ENCODE results near the gene PML. TPM values are rescaled to one million over a fixed set of nuclear protein-coding genes. Genes with fewer than 3 reads are reported as not detected.

Gene PML
- total RNA-seq, 1 experiment from 2014 or later, result 24.6 TPM

GRCh38 chr15:74042603-74043424, 48.3 kb downstream of the PML start:
- peaks cover 16 to 20% of the 10 kb centered on the region in 2 experiments for H3K4me1 Mint-ChIP-seq
- no peaks in the 10 kb centered on the region for H3K4me1 ChIP-seq (ENCODE audit: insufficient read depth, low read length)
- no peak overlapping the region for H3K14ac ChIP-seq (ENCODE audit: insufficient read depth, low read length)
- no peak overlapping the region; a peak in 1 of 7 replicates for H3K27ac Mint-ChIP-seq
- no CpG with 5 or more reads among the region's 11 CpGs for WGBS (ENCODE audit: extremely low coverage, insufficient read length, low lambda C conversion rate)
- no peaks in the 10 kb centered on the region for H4K20me1 ChIP-seq (ENCODE audit: control insufficient read depth, insufficient read depth, insufficient read length)
- H2BK15ac ChIP-seq (ENCODE audit: low read depth, low read length), result no peak overlapping the region
- peaks cover 5% of the 10 kb centered on the region for H3K27me3 Mint-ChIP-seq (ENCODE audit: low read depth)
- no peak overlapping the region for H4K8ac ChIP-seq (replicated peaks; ENCODE audit: insufficient read length, low read depth, low read length)
- no peak overlapping the region for H2BK12ac ChIP-seq (ENCODE audit: insufficient read length, low read depth, low read length)
- H3K36me3 Mint-ChIP-seq (ENCODE audit: insufficient read depth in 1 of 3, low read depth in 3 of 3), result no peaks in the 10 kb centered on the region
- H3K9ac ChIP-seq (ENCODE audit: extremely low read depth, insufficient read length, low read length), result no peak overlapping the region
- no peak overlapping the region for H3K23ac ChIP-seq (ENCODE audit: insufficient read length, low read depth, low read length)
- DNase-seq, result no peak
- TF ChIP-seq, protein P1, sequence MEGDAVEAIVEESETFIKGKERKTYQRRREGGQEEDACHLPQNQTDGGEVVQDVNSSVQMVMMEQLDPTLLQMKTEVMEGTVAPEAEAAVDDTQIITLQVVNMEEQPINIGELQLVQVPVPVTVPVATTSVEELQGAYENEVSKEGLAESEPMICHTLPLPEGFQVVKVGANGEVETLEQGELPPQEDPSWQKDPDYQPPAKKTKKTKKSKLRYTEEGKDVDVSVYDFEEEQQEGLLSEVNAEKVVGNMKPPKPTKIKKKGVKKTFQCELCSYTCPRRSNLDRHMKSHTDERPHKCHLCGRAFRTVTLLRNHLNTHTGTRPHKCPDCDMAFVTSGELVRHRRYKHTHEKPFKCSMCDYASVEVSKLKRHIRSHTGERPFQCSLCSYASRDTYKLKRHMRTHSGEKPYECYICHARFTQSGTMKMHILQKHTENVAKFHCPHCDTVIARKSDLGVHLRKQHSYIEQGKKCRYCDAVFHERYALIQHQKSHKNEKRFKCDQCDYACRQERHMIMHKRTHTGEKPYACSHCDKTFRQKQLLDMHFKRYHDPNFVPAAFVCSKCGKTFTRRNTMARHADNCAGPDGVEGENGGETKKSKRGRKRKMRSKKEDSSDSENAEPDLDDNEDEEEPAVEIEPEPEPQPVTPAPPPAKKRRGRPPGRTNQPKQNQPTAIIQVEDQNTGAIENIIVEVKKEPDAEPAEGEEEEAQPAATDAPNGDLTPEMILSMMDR (conservative IDR thresholded peaks at IDR 0.05), result no peak
- no peaks in the 10 kb centered on the region; a peak in 1 of 5 replicates for H3K9me3 Mint-ChIP-seq
- H2BK20ac ChIP-seq (ENCODE audit: low read depth, low read length, poor library complexity, severe bottlenecking), result no peak overlapping the region
- no peak overlapping the region for H3K18ac ChIP-seq (ENCODE audit: insufficient read length, low read depth, low read length)
- no peak overlapping the region for H3T11ph ChIP-seq (ENCODE audit: low read length)
- H2BK120ac ChIP-seq (ENCODE audit: low read depth, low read length, poor library complexity, severe bottlenecking), result no peak overlapping the region
- no peak overlapping the region for H2AK5ac ChIP-seq (ENCODE audit: insufficient read length, low read length)
- H3K27me3 ChIP-seq (ENCODE audit: insufficient read depth, low read length), result no peaks in the 10 kb centered on the region
- H3K23me2 ChIP-seq (ENCODE audit: insufficient read length, low read depth, low read length, poor library complexity, severe bottlenecking), result no peaks in the 10 kb centered on the region
- H2AFZ ChIP-seq (ENCODE audit: low read length), result no peak overlapping the region
- H4K5ac ChIP-seq (ENCODE audit: insufficient read length, low read depth, low read length), result no peak overlapping the region
- H3K27ac ChIP-seq (ENCODE audit: insufficient read length, low read depth, low read length), result no peak overlapping the region
- no peaks in the 10 kb centered on the region for H3K79me2 ChIP-seq (ENCODE audit: insufficient read depth, low read length)
- no peak overlapping the region; a peak in 1 of 5 replicates for H3K4me3 Mint-ChIP-seq
- no peak overlapping the region for H3K4ac ChIP-seq (ENCODE audit: low read depth, low read length)
- H3K79me1 ChIP-seq (ENCODE audit: insufficient read depth, low read depth, low read length, poor library complexity, severe bottlenecking), result no peaks in the 10 kb centered on the region
- no peaks in the 10 kb centered on the region for H3K9me3 ChIP-seq (ENCODE audit: control insufficient read depth, low read depth, low read length)
- no peak overlapping the region for H4K91ac ChIP-seq (ENCODE audit: insufficient read length, low read depth, low read length)
- no peak overlapping the region for H3K56ac ChIP-seq (ENCODE audit: insufficient read length, low read depth, low read length)
- no peak overlapping the region for H3K4me2 ChIP-seq (ENCODE audit: insufficient read depth, insufficient read length, low read length)
- no peak overlapping the region for H2BK5ac ChIP-seq (ENCODE audit: insufficient read length, low read length)

Data from H9 (cell line).